Stimulated activated CD8-positive, alpha-beta memory T cell treated with anti-CD3 and anti-CD28 coated beads, Interleukin-15, amount 100 ng/mL, for 24 hours (primary cell): Measurements from ENCODE around the gene STAM2.
"Not testable (repeated sequence)": the region's sequence is repeated elsewhere in the genome, so short reads cannot be mapped to it uniquely, and the experiment has no call there.

Experiments
- DNase-seq: peaks from one replicate; pipeline ENCODE4 v3.0.0-alpha.2; 2020; ENCODE audit warnings: low read depth

The STAM2 gene

GRCh38 chr2:152172201-152172785 is 3.3 kb downstream of the STAM2 start:
- DNase-seq: not testable (repeated sequence)

- DNase-seq: no peak
Measured at GRCh38 chr2:152171718-152172117, 3.8 kb downstream of the STAM2 start.

GRCh38 chr2:152169158-152169557 is 6.4 kb downstream of the STAM2 start:
- DNase-seq: not testable (repeated sequence)

- DNase-seq: not testable (repeated sequence)
Measured at GRCh38 chr2:152167470-152167869, 8.1 kb downstream of the STAM2 start.

GRCh38 chr2:152167065-152167464 is 8.5 kb downstream of the STAM2 start:
- DNase-seq: no peak

GRCh38 chr2:152166633-152167032 is 8.9 kb downstream of the STAM2 start:
- DNase-seq: no peak

- DNase-seq: no peak
Measured at GRCh38 chr2:152165780-152166179, 9.8 kb downstream of the STAM2 start.

GRCh38 chr2:152165306-152165705 is 10.3 kb downstream of the STAM2 start:
- DNase-seq: no peak

GRCh38 chr2:152163669-152164068 is 11.9 kb downstream of the STAM2 start:
- DNase-seq: not testable (repeated sequence)

GRCh38 chr2:152162141-152162540 is 13.4 kb downstream of the STAM2 start:
- no peak for DNase-seq

- DNase-seq: no peak
Measured at GRCh38 chr2:152161598-152161997, 14.0 kb downstream of the STAM2 start.

GRCh38 chr2:152160378-152160777 is 15.2 kb downstream of the STAM2 start:
- not testable (repeated sequence) for DNase-seq

GRCh38 chr2:152157253-152157652 is 18.3 kb downstream of the STAM2 start:
- no peak for DNase-seq

GRCh38 chr2:152155209-152155608 is 20.4 kb downstream of the STAM2 start:
- no peak for DNase-seq

GRCh38 chr2:152154462-152154861 is 21.1 kb downstream of the STAM2 start:
- DNase-seq: no peak

GRCh38 chr2:152134488-152135280 is 40.9 kb downstream of the STAM2 start:
- DNase-seq: no peak

- DNase-seq: no peak
Measured at GRCh38 chr2:152132306-152132705, 43.3 kb downstream of the STAM2 start.

GRCh38 chr2:152127628-152128027 is 47.9 kb downstream of the STAM2 start:
- DNase-seq: no peak

GRCh38 chr2:152126664-152127063 is 48.9 kb downstream of the STAM2 start:
- no peak for DNase-seq

- DNase-seq: no peak
Measured at GRCh38 chr2:152122161-152122560, 53.4 kb downstream of the STAM2 start.

GRCh38 chr2:152120430-152120829 is 55.1 kb downstream of the STAM2 start:
- DNase-seq: no peak

- no peak for DNase-seq
Measured at GRCh38 chr2:152115952-152116351, 59.6 kb downstream of the STAM2 start.

GRCh38 chr2:152114366-152114765 is 61.2 kb downstream of the STAM2 start:
- no peak for DNase-seq

GRCh38 chr2:152107140-152107539 is 68.4 kb downstream of the STAM2 start:
- not testable (repeated sequence) for DNase-seq
